A549 (cell line): ENCODE data around the gene SBNO1.
"Not testable (repeated sequence)": the region's sequence is repeated elsewhere in the genome, so short reads cannot be mapped to it uniquely, and the experiment has no call there.

Experiments used
- CBX8 ChIP-seq: fragments of 200-600 bp; sonication (generic); IDR thresholded peaks from 2 replicates; pipeline ENCODE4 v1.6.1; 2016
- CHD4 ChIP-seq: fragments of 200-600 bp; sonication (generic); IDR thresholded peaks from 2 replicates; pipeline ENCODE4 v1.6.1; 2016; ENCODE audit warnings: antibody characterized with exemption, mild to moderate bottlenecking, borderline replicate concordance
- EP300 ChIP-seq, 2 experiments: fragments of >200 bp; sonication (Bioruptor Twin); formaldehyde crosslinking; IDR thresholded peaks; 2 replicates in 1 of 2; 3 replicates in 1 of 2; pipeline ENCODE4 v1.6.1; 2016 to 2017
- HDAC2 ChIP-seq: fragments of 200-600 bp; sonication (generic); IDR thresholded peaks from 2 replicates; pipeline ENCODE4 v1.6.1; 2016
- POLR2A ChIP-seq: IDR thresholded peaks from 2 replicates; pipeline ENCODE4 v1.6.1; 2012; ENCODE audit warnings: mild to moderate bottlenecking, low read length
- RCOR1 ChIP-seq: fragments of 150-350 bp; IDR thresholded peaks from 2 replicates; pipeline ENCODE4 v1.6.1; 2014; ENCODE audit warnings: antibody characterized with exemption, low read length, low read depth
- RNF2 ChIP-seq: fragments of 200-600 bp; sonication (generic); IDR thresholded peaks from 2 replicates; pipeline ENCODE4 v1.6.1; 2016; ENCODE audit warnings: low read depth, mild to moderate bottlenecking, antibody characterized with exemption, moderate library complexity, borderline replicate concordance
- SMC3 ChIP-seq: fragments of >200 bp; sonication (Bioruptor Twin); formaldehyde crosslinking; IDR thresholded peaks from 3 replicates; pipeline ENCODE4 v1.6.1; 2018; ENCODE audit warnings: inconsistent platforms
- TF ChIP-seq, protein P1 (sequence below): fragments of >200 bp; sonication (Bioruptor Twin); formaldehyde crosslinking; IDR thresholded peaks from 3 replicates; pipeline ENCODE4 v1.5.1; 2016
- TF ChIP-seq, protein P2 (sequence below): fragments of 450-650 bp; IDR thresholded peaks from 2 replicates; pipeline ENCODE4 v1.6.1; 2014; ENCODE audit warnings: antibody characterized with exemption

DNA sequence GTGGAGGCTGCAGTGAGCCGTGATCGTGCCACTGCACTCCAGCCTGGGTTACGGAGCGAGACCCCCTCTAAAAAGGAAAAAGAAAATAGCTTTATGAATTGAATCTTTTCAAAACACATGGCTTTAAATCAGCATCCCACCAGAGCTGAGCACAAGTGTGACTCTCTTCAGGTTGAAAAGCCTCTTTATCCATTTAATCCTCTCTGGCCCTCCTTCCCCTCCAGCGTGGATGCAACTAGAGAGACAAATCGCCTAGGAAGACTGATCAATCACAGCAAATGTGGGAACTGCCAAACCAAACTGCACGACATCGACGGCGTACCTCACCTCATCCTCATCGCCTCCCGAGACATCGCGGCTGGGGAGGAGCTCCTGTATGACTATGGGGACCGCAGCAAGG, 42.6 kb upstream of the SBNO1 start:
- TF ChIP-seq RCOR1; HDAC2; RNF2; POLR2A; EP300 (IDR thresholded peaks at IDR 0.05); CBX8; SMC3; CHD4: not testable (repeated sequence)
- TF ChIP-seq, protein P1, sequence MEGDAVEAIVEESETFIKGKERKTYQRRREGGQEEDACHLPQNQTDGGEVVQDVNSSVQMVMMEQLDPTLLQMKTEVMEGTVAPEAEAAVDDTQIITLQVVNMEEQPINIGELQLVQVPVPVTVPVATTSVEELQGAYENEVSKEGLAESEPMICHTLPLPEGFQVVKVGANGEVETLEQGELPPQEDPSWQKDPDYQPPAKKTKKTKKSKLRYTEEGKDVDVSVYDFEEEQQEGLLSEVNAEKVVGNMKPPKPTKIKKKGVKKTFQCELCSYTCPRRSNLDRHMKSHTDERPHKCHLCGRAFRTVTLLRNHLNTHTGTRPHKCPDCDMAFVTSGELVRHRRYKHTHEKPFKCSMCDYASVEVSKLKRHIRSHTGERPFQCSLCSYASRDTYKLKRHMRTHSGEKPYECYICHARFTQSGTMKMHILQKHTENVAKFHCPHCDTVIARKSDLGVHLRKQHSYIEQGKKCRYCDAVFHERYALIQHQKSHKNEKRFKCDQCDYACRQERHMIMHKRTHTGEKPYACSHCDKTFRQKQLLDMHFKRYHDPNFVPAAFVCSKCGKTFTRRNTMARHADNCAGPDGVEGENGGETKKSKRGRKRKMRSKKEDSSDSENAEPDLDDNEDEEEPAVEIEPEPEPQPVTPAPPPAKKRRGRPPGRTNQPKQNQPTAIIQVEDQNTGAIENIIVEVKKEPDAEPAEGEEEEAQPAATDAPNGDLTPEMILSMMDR, result not testable (repeated sequence)
- TF ChIP-seq, protein P2, sequence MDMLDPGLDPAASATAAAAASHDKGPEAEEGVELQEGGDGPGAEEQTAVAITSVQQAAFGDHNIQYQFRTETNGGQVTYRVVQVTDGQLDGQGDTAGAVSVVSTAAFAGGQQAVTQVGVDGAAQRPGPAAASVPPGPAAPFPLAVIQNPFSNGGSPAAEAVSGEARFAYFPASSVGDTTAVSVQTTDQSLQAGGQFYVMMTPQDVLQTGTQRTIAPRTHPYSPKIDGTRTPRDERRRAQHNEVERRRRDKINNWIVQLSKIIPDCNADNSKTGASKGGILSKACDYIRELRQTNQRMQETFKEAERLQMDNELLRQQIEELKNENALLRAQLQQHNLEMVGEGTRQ, result not testable (repeated sequence)
